NCI-H226 (cell line): ENCODE measurements around the gene CELF4.

Source experiments
- DNase-seq: peaks from one replicate; pipeline ENCODE4 v3.0.0-alpha.2; 2015

The CELF4 gene

GRCh38 chr18:37545461-37546271 is 19.9 kb downstream of the CELF4 start:
- DNase-seq = no peak

DNA sequence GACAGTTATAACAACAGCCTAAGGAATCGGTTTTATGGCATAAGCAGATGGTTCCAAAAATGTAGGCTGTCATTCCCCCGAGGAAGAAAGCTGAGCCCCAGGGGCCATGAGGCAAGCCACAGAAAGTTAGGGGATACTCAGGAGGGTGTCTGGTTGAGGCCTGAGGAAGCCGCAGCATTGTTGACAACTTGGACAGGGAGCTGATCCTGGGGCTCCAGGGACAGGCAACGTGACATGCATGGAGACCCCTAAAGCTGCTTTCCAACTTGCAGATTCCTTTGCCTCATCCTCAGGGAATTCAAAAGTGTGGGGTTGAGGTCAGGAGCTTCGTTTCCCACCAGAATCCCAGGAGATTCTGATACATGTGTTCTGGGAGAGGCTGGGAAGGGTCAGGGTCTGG is 20.9 kb downstream of the CELF4 start:
- DNase-seq = no peak

DNA sequence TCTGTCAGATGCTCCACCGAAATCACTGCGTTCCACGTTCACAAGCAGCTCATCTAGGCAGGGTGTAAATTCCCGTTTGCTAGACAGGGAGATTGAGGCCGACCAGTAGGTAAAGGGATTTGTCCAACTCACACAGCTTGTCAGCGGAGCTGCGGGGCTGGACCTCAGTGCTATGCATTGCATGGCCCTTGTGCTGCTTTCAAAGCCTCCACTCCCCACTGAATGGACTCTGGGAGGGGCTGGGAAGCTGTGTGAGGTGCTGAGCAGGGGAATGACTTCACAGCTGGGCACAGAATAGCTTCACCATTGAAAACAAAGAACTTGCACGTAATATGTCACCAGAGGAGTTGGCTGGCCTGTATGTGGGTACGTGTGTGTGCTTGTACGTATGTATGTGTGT is 21.4 kb downstream of the CELF4 start:
- no peak for DNase-seq

GRCh38 chr18:37543321-37543720 is 22.3 kb downstream of the CELF4 start:
- no peak for DNase-seq

DNA sequence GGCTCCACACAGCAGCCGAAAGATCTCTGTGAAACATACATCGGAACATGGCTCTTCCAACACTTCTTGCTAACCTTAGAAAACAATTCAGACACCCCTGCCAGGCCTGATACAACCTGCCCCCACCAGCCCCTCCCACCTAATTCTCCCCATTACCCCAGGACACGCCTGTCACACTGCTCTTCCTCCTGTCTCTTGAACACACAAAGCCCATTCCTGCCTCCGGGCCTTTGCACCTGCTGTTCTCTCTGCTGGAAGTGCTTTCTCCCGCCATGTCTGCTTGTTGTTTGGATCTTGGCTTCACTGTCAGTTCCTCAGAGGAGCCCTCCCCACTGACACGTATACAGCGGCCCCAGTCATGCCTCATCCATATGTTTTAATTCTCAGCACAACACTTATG is 24.1 kb downstream of the CELF4 start:
- DNase-seq = no peak

- DNase-seq = no peak
These were observed 25.0 kb downstream of the CELF4 start for GRCh38 chr18:37540424-37541138.

- no peak for DNase-seq
These were observed 26.4 kb downstream of the CELF4 start for GRCh38 chr18:37539236-37539635.

- no peak for DNase-seq
These were observed 26.9 kb downstream of the CELF4 start for GRCh38 chr18:37538526-37539205.

GRCh38 chr18:37537868-37538525 is 27.6 kb downstream of the CELF4 start:
- peak; percentile 16 for DNase-seq

- no peak for DNase-seq
These were observed 28.9 kb downstream of the CELF4 start for GRCh38 chr18:37536656-37537055.

DNA sequence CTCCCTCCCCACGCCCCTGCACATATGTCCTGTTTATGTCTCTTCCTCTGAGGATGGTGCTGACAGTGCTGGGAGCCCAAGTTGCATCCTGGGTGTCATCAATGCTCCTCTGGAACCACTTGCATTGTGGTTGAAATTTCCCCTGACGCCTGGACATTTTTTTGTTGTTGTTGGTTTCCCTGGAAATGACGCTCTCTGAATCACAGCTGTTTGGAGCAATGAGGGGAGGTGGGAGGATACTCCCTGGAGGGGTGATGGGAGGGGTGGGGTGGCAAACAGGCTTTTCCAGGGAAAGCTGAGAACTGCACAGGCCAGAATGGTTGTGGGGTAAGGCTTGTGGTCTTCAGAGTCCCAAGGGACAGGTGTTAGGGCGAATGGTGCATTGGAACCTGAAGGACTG is 29.6 kb downstream of the CELF4 start:
- no peak for DNase-seq

- no peak for DNase-seq
These were observed 31.0 kb downstream of the CELF4 start for GRCh38 chr18:37534627-37535026.

DNA sequence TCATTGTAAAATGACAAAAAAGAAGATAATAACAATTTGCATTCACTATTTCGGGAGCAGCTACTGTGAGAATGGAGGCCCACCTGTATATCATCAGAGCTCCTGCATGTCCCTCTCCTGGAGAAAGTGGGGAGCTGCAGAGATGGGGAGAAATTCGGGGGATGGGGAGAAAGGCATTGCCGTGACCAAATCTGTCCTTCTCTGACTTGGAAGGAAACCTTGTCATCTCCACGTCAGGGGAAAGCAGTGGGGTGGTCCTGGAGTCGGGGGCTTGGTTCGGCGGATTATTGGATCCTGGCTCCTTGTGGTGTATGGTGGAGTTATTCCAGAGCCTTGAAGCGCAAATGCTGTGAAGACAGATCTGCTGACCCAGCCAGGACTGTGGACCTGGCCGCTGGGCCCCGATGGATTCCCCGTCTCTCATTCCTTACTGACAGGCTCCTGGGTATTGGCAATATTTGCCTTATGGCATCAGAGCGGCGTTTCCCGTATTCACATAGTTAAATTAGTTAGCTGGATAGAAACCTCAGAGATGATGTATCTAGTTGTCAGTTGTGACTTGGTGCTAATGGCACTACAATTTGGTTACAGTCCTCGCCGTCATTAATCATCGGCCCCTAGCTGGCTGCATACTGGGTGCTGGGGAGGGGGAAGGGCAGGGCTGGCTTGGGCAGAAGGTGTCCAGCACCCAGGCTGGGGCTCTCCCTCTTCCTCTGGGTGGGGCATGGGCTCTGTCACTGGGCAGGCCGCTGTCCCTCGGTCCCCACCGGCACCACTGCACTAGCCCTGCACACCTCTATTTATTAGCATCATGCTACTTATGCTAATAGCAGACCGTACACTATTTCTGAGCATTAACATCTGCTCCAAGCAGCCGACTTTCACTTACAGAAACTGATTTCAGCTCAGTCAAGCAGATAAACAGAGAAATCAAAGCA is 31.7 kb downstream of the CELF4 start:
- DNase-seq = no peak

DNA sequence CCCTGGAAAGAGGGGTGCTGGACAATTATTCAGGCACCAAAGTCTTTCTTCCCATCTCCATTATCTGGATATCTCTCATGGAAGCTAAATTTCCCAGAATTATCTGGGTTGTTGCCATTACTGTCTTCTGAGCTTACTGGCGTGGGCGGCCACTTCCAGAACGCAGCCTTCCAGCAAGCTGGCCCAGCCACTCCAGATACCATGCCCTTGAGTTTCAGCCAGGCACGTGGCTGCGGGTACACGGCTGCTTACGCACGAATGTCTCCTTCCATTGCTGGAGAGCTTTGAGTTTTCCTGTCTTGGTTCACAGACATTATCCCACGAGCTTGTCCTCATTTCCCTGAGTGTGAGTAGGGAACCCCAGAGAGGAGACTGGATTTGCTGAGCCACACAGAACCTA is 32.7 kb downstream of the CELF4 start:
- DNase-seq = no peak

GRCh38 chr18:37529863-37530262 is 35.7 kb downstream of the CELF4 start:
- DNase-seq = no peak

DNA sequence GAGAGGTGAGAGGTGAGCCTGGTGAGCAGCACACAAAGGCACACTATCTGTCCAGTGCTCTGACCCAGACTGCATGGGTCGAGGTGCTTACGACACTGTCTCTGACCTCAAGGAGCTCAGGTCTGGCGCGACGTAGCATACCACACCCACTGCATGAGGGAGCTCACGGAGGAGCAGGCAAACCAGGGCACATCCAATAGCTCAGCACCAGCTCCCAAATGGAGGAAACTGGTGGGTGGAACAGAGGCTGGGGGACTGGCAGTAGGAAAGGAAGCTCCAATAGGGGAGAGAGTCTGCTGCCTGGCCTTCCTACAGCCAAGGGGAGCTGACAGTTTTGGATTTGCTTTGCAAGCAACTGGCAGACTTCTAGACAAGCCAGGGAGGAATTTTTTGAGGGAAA is 36.3 kb downstream of the CELF4 start:
- no peak for DNase-seq

GRCh38 chr18:37527395-37527794 is 38.2 kb downstream of the CELF4 start:
- no peak for DNase-seq

DNA sequence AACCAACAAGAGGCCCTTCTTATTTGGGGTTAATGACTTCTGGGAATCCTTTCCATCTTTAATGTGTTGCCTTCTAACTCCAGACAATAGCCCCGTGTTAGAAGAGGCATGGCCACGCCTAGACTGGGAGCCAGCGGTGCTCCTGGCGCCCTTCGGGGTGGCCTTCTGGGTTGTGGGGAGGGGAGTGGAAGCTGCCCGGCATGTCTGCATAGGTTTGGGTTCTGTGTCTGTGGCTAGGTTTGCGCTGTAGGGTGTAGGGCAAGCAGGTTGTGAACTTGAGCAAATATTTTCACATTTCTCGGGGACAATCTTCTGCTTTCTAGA is 40.4 kb downstream of the CELF4 start:
- no peak for DNase-seq

DNA sequence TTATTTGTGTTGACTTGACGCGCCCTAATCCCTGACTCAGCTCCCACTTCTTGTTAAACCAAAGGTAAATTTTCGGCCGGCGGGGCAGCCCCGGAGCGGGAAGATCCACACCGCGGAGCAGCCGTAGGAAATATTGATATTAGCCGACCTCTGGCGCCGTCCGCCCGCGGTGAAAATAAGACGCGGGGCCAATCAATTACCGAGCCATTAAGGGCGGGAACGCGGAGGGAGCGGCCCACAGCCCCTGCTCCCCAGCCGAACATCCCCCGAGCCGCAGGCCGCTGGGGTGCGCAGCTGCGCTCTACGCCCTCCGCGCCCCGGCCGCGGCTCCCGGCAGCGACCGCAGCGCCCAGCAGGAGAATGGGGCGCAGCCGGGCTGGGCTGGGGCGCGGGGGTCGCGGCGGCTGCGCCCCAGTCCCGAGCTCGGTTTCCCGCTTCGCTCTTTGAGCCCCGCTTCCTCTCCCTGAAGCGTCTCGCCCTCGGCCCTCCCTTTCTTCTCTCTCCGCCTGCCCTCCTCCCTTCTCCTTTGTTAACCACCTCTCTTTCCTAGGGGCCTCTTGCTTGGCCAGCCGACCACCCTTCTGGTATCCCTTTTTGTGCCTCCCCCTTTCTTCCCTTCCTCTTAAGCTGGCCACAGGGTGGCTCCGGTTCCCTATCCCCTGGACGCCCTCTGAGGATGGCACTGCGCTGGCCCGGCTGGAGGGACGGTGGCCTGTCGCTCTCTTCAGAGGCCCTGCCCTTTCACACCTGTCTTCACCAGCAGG is 40.9 kb downstream of the CELF4 start:
- DNase-seq = no peak

DNA sequence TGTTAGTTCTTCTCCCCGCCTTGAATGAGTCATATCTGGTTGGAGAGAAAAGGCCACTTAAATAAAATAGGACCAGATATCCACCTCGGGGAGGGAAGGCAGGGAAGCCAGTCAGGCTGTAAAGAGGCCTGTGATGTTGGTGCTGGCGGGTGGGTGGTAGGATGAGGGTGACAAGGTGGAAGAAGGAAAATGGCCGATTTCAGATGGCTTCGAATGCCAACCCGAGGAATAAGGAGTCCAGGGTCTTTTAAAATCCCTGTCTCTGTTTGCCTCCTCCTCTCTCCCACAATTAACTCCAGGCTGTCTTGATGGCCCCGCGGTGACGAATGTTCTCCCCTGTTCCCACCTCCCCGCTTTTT is 41.5 kb downstream of the CELF4 start:
- no peak for DNase-seq
